ENCODE results near the gene SH3D19.
"Not testable (repeated sequence)": the region's sequence is repeated elsewhere in the genome, so short reads cannot be mapped to it uniquely, and the experiment has no call there.

The SH3D19 gene

GRCh38 chr4:151319490-151319889, 5.9 kb downstream of the SH3D19 start:
- DNase-seq, result no peak

DNA sequence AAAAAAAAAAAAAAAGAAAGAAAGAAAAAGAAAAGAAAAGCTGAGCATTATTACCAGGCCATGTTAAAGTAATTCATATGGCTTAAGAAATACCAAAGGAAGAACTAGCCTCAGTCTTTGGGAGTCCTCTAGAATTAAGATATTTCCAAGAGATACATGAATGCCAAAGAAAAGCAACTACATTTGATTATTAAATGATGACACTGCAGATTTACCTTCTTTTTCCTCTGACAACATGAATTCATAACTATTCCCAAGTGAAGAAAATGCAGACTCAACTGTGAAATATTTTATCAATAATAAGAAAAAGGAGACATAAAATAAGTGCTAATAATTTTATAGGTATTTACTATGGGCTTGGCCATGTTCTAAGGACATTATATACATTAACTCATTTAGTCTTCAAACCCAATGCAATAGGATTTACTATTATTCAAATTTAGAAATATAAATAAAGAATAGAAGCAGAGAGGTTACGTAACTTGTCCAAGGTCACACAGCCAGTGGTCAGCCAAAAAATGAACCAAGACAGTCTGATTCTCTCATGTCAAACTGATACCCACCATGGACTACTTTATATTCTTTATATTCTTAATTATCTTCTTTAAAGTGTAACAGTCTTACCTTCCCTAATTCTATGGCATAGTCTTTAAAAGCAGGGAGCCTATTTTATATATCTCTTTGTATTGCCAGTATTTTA, 6.9 kb downstream of the SH3D19 start:
- DNase-seq, result no peak

DNA sequence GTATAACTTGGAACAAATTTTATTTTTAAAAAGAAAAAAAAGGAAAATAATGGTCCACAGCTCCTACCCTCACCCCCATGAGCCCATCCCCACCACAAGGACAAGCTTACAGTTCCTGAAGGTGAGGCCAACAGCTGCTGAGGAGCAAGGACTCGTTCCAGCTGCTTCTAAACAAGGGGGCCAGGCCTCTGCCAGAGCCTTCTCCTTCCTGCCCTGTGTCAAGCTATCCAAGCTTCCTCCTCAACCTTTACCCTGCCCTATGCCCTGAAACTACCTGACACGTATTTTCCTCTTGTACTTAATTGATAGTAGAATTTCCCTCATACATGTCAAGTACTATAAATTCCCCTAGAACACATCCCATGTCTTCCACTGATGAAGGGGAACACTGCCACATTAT, 8.8 kb downstream of the SH3D19 start:
- no peak for DNase-seq

GRCh38 chr4:151315212-151315886, 10.1 kb downstream of the SH3D19 start:
- no peak for DNase-seq

GRCh38 chr4:151314479-151314878, 10.9 kb downstream of the SH3D19 start:
- DNase-seq, result no peak

- no peak for DNase-seq
Observed at GRCh38 chr4:151314010-151314355, 11.4 kb downstream of the SH3D19 start.

DNA sequence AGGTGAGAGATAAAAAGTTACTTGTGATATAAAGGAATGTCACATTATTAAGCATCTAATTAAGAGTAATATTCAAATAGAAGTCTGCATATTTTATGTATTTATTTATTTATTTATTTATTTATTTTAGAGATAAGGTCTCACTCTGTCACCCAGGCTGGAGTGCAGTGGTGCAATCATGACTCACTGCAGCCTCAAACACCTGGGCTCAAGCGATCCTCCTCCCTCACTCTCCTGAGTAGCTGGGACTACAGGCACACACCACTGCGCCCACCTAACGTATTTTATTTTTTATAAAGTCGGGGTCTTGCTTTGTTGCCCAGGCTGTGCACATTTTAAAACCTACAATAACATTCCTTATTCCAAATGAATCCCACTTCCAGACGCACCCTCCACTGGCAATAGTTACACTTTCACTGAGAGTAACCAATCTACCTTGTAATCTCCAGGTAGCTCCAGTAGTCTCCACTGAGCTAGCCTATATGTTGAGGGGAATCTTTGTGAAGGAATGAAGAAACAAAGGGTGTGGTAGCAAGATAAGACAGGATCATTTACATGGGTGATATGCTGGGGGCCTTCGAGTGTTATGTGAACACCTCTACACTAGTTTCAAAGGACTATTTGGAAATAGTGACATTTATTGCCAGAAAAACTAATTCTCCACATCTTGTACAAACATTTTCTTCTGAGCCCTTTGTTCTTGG, 11.9 kb downstream of the SH3D19 start:
- DNase-seq, result no peak

GRCh38 chr4:151310124-151310728, 15.2 kb downstream of the SH3D19 start:
- no peak for DNase-seq

DNA sequence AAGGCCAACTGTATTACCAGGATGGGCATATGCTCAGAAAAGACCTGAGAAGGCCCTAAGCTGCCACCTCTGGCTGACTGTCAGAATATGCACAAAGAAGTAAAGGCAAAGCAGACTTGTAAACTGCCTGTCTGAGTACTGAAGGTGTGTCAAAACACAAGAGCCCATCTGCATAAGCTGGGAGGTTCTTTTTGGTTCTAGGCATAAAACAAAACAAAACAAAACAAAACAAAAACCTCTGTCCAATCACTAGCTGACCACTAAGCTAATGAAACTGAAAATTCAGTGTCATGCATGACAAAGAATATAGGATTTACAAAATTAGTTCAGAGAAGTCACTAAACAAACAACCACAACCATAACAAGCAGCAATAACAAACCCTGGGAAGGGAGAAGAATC, 20.6 kb downstream of the SH3D19 start:
- DNase-seq, result no peak

GRCh38 chr4:151304226-151304625, 21.2 kb downstream of the SH3D19 start:
- no peak for DNase-seq

DNA sequence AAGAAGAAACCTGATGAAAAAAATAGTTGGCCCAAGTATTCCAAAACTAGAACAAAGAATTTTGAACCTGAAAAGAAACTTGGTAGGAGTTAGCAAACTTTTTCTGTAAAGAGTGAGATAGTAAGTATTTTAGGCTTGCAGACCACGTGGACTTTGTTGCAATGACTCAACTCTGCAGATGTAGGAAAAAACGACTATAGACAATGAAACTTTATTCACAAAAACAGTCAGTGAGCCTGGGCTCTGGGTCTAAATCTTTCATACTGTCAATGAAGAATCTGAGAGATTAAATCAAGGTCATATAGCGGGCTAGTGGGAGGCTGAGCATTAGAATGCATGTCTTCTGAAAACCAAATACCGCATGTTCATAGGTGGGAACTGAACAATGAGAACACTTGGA, 23.0 kb downstream of the SH3D19 start:
- DNase-seq, result no peak

DNA sequence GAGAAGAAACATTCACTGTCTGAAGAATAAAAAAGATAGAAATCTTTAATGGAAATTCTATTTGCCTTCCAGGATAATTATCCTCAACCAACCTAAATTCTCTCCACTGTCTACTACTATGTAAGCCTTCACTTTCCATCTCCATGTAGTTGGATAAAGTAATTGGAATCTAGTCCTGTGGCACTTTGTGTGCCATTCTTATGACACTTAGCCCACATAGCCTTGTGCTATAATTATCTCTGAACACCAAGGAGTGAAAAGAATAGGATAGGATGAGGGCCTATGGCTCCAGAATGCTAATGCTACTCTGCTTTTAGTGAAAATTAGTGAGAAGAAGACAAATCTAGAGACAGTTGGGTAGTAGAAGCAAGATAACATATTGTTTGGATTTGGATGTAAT, 28.2 kb downstream of the SH3D19 start:
- DNase-seq, result no peak

DNA sequence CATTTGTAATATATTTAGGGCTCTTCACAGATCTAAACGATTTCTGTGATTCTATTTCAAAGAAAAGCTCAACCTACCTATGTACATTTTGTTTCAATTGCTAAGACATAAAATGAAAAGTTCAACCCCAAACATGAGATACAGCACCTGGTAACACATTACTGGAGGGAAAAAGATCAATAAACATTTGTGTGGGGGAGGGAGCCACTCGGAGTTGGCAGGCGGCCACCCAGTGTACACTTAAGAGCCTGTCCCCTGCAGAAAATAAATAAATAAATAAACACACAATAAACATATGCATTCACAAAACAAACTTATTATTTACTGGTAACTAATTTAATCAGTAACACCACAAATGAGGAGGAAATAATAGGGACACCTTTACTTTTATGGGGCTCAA, 29.2 kb downstream of the SH3D19 start:
- no peak for DNase-seq

GRCh38 chr4:151294833-151295496, 30.4 kb downstream of the SH3D19 start:
- no peak for DNase-seq

DNA sequence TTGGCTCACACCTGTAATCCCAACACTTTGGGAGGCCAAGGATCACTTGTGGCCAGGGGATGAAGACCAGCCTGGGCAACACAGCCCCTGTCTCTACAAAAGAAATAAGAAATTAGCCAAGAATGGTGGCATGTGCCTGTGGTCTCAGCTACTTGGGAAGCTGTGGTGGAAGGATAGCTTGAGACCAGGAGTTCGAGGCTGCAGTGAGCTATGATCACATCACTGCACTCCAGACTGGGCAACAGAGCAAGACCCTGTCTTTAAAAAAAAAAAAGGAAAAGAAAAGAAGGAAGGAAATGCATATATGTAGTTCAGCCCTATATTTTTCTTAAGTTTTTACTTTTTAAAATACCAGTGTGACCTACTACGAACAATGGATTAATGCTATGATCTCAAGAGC, 33.4 kb downstream of the SH3D19 start:
- no peak for DNase-seq

GRCh38 chr4:151291485-151291884, 33.9 kb downstream of the SH3D19 start:
- DNase-seq, result no peak

DNA sequence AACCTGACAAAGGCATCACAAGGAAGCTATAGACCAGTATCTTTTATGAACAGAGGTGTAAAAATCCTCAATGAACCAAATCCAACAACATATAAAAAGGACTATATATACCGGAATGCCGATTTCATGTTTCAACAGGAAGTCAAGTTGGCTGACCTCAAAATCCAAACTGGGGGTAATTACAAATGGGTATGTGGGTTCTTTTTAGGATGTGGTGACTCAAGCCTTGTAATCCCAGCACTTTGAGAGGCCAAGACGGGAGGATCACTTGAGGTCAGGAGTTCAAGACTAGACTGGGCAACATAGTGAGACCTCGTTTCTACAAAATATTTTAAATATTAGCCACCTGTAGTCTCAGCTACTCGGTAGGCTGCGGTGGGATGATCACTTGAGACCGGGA, 38.0 kb downstream of the SH3D19 start:
- DNase-seq, result no peak

DNA sequence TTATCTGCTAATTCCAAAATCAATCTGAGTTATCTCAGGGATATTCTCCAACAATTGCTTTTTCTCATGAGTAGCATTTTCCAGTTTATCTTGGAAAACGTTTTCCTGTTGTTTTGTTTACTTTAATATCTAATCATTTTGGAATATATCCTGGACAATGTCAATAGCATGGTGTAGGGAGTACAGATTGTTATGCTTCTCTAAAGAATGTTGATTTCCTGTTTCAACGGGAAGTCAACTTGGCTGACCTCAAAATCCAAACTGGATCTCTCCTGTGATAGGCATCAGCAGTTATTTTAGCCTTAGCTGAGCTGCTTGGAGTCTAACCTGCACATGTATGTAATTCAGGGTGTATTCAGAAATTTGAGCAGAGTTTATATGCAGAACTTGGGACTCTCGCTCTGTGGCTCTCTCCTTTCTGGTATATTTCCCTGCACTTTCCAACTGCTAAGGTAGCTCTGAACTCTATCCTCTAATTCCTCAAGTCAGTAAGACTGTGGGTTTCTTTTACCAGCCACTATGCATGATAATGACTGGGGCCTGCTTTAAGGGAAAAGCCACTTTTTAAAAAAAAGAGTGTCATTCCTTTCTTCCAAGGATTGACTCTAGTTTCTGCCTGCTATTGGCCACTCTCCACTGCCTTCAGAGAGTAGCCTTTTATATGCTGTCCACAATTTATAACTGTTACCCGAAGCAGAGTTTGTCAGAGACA, 40.7 kb downstream of the SH3D19 start:
- DNase-seq, result no peak

DNA sequence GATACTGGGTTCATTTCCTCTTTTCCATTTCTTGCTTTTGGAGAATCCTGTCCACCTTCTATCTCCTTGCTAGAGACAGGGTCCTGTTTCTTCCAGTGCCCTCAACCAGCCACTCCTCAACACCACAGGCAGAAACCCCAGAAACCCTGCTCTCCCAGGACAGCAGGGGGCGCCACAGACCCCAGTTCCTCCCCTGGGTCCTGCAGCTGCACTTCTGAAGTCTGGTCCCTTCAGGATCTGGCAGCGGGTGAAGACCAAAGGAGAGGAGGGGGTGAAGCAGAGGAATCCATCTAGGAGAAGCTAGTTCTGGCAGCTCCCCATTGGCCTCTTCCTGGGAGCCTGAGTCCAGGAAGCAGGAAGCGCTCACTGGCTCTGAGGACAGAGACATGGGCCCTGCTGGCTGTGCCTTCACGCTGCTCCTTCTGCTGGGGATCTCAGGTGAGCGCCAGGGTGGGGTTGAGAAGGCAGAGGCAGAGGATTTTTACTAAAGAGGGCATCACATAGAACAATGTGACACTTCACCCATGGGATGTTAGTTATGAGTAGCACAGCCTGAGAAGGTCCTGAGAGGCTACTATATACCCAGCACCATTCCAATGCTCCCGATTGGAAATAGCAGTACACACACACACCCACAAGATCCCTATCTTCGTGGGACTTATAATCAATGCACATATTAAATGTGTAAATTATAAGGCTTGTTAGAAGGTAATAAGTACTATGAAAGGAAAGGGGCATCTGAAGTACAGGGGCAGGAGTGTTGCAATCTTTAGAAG, 48.4 kb downstream of the SH3D19 start, which contains the start of gene PRSS48:
TSS of gene PRSS48 (plus strand) at position 375 of the 776 bp plus-strand sequence. CDS start at position 387, 12 bp downstream.
- DNase-seq, result peak; percentile 70 to 74

GRCh38 chr4:151268905-151269304, 56.5 kb downstream of the SH3D19 start:
- not testable (repeated sequence) for DNase-seq

DNA sequence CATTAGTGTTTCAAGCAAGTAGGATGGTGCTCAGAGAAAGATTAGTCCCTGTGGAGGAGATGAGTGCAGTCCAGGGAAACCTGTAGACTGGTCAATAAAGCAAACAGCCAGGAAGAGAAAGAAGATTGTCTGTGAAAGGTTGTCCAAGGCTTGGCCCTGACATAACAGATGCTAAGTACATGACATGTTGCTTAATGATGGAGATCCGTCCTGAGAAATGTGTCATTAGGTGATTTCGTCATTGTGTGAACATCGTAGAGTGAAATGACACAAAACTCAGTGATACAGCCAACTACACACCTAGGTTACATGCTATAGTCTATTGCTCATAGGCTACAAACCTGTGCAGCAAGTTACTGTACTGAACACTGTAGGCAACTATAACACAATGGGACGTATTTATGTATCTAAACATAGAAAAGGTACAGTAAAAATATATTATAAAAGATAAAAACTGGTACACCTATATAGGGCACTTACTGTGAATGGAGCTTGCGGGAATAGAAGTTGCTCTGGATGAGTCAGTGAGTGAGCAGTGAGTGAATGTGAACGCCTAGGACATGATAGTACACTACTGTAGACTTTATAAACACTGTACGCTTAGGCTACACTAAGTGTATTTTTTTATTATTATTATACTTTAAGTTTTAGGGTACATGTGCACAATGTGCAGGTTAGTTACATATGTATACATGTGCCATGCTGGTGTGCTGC, 57.4 kb downstream of the SH3D19 start:
- DNase-seq, result no peak
